ENCODE data around the gene KSR2.
"Not testable (repeated sequence)": the region's sequence is repeated elsewhere in the genome, so short reads cannot be mapped to it uniquely, and the experiment has no call there.

Gene KSR2

GRCh38 chr12:117968826-117969659 lies at the start of gene KSR2:
Gene KSR2, minus strand, starts transcription at chr12:117968990. Its CDS starts 735 bp downstream, at chr12:117968255.
- DNase-seq = peak in 1 of 2 experiments; percentile 27

- no peak for DNase-seq
These were observed 49.1 kb upstream of the KSR2 start for GRCh38 chr12:118017926-118018325.

GRCh38 chr12:118016424-118017264 lies 47.9 kb upstream of the KSR2 start, which contains the start of gene RFC5:
Gene RFC5, plus strand, starts transcription at chr12:118016703. Its CDS starts 125 bp downstream, at chr12:118016828.
- DNase-seq = peak; percentile 89 to 96

- no peak for DNase-seq
These were observed 47.2 kb upstream of the KSR2 start for GRCh38 chr12:118015944-118016343.

- DNase-seq = no peak
These were observed 46.5 kb upstream of the KSR2 start for GRCh38 chr12:118015306-118015705.

GRCh38 chr12:118013283-118013682 lies 44.5 kb upstream of the KSR2 start:
- no peak for DNase-seq

GRCh38 chr12:118011961-118012360 lies 43.2 kb upstream of the KSR2 start:
- no peak for DNase-seq

GRCh38 chr12:118011377-118011776 lies 42.6 kb upstream of the KSR2 start:
- DNase-seq = no peak

GRCh38 chr12:118010903-118011302 lies 42.1 kb upstream of the KSR2 start:
- no peak for DNase-seq

GRCh38 chr12:117999806-118000205 lies 31.0 kb upstream of the KSR2 start:
- not testable (repeated sequence) for DNase-seq

- DNase-seq = no peak
These were observed 29.9 kb upstream of the KSR2 start for GRCh38 chr12:117998719-117999118.

- no peak for DNase-seq
These were observed 26.0 kb upstream of the KSR2 start for GRCh38 chr12:117994551-117995438.

GRCh38 chr12:117986705-117987469 lies 18.1 kb upstream of the KSR2 start:
- peak; percentile 47 to 66 for DNase-seq

GRCh38 chr12:117985182-117985581 lies 16.4 kb upstream of the KSR2 start:
- no peak for DNase-seq

- DNase-seq = no peak
These were observed 12.5 kb upstream of the KSR2 start for GRCh38 chr12:117981267-117981666.

- no peak for DNase-seq
These were observed 11.8 kb upstream of the KSR2 start for GRCh38 chr12:117980616-117981015.

- DNase-seq = no peak
These were observed 8.6 kb upstream of the KSR2 start for GRCh38 chr12:117977373-117977772.

GRCh38 chr12:117975006-117975405 lies 6.2 kb upstream of the KSR2 start:
- no peak for DNase-seq

- DNase-seq = no peak
These were observed 3.5 kb upstream of the KSR2 start for GRCh38 chr12:117972301-117972700.

- DNase-seq = no peak
These were observed 1.5 kb upstream of the KSR2 start for GRCh38 chr12:117970334-117970733.

GRCh38 chr12:117968151-117968789 lies 520 bp downstream of the KSR2 start:
- no peak for DNase-seq

Data from SW 1271 (cell line).